GM19467 (cell line): Measurements from ENCODE around the gene AKAP12.
"Not testable (repeated sequence)": the region's sequence is repeated elsewhere in the genome, so short reads cannot be mapped to it uniquely, and the experiment has no call there.

Experiments
- ATAC-seq: cut with Tn5 transposase; IDR thresholded peaks from one replicate; pipeline ENCODE4 v1.9.1; 2021; ENCODE audit warnings: mild to moderate bottlenecking, moderate library complexity; ENCODE audit not compliant: unreplicated experiment

AKAP12 gene

GRCh38 chr6:151340219-151340978 lies 100.6 kb downstream of the AKAP12 start:
- ATAC-seq, result no peak

GRCh38 chr6:151341476-151342195 lies 101.9 kb downstream of the AKAP12 start:
- no peak for ATAC-seq

GRCh38 chr6:151342750-151343149 lies 103.0 kb downstream of the AKAP12 start:
- ATAC-seq, result not testable (repeated sequence)

GRCh38 chr6:151349651-151350270 lies 110.0 kb downstream of the AKAP12 start:
- ATAC-seq, result no peak

GRCh38 chr6:151350442-151351145 lies 110.8 kb downstream of the AKAP12 start:
- ATAC-seq, result no peak

GRCh38 chr6:151351146-151351700 lies 111.5 kb downstream of the AKAP12 start:
- no peak for ATAC-seq

- no peak for ATAC-seq
Measured at GRCh38 chr6:151351731-151352130, 112.0 kb downstream of the AKAP12 start.

GRCh38 chr6:151352410-151353396 lies 112.9 kb downstream of the AKAP12 start:
- no peak for ATAC-seq

- no peak for ATAC-seq
Measured at GRCh38 chr6:151353795-151354194, 114.0 kb downstream of the AKAP12 start.

- ATAC-seq, result not testable (repeated sequence)
Measured at GRCh38 chr6:151356983-151357382, 117.2 kb downstream of the AKAP12 start.

GRCh38 chr6:151357758-151358436 lies 118.1 kb downstream of the AKAP12 start:
- no peak for ATAC-seq

GRCh38 chr6:151358475-151358874 lies 118.7 kb downstream of the AKAP12 start:
- no peak for ATAC-seq

- no peak for ATAC-seq
Measured at GRCh38 chr6:151359486-151359885, 119.7 kb downstream of the AKAP12 start.

GRCh38 chr6:151365233-151365632 lies 125.5 kb downstream of the AKAP12 start:
- no peak for ATAC-seq

GRCh38 chr6:151370509-151371078 lies 130.8 kb downstream of the AKAP12 start:
- ATAC-seq, result no peak

- no peak for ATAC-seq
Measured at GRCh38 chr6:151372164-151372563, 132.4 kb downstream of the AKAP12 start.

GRCh38 chr6:151374036-151374683 lies 134.4 kb downstream of the AKAP12 start:
- no peak for ATAC-seq

GRCh38 chr6:151375833-151376232 lies 136.1 kb downstream of the AKAP12 start:
- no peak for ATAC-seq
